ENCODE data around the gene C10orf62. TPM values are rescaled to one million over a fixed set of nuclear protein-coding genes. Genes with fewer than 3 reads are reported as not detected.
A peak's percentile ranks its signal among the peaks of the same experiment; 100 is the strongest.

Gene C10orf62
- total RNA-seq, 4 donors from 2014 or later, result 0.32 TPM; not detected in 3

GRCh38 chr10:97571622-97572021 is 17.9 kb upstream of the C10orf62 start:
- DNase-seq (ENCODE audit: low spot score in 2 of 2), result no peak
- WGBS, 2 donors, result 55 to 58% methylated on average over 3 of the region's 3 CpGs
- intact Hi-C loops (cut with DNase I; ENCODE audit: low total_unique reads), result no loop called here
- no peak overlapping the region for H3K4me3 ChIP-seq (ENCODE audit: low read depth, poor library complexity, severe bottlenecking)
- TF ChIP-seq, protein P1, sequence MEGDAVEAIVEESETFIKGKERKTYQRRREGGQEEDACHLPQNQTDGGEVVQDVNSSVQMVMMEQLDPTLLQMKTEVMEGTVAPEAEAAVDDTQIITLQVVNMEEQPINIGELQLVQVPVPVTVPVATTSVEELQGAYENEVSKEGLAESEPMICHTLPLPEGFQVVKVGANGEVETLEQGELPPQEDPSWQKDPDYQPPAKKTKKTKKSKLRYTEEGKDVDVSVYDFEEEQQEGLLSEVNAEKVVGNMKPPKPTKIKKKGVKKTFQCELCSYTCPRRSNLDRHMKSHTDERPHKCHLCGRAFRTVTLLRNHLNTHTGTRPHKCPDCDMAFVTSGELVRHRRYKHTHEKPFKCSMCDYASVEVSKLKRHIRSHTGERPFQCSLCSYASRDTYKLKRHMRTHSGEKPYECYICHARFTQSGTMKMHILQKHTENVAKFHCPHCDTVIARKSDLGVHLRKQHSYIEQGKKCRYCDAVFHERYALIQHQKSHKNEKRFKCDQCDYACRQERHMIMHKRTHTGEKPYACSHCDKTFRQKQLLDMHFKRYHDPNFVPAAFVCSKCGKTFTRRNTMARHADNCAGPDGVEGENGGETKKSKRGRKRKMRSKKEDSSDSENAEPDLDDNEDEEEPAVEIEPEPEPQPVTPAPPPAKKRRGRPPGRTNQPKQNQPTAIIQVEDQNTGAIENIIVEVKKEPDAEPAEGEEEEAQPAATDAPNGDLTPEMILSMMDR (IDR thresholded peaks at IDR 0.05), result no peak
- no peak for TF ChIP-seq POLR2A (IDR thresholded peaks at IDR 0.05)

- 62 to 71% methylated on average over 14 to 16 of the region's 16 CpGs for WGBS, 2 donors
- TF ChIP-seq, protein P1 (IDR thresholded peaks at IDR 0.05), result no peak
- no peak for TF ChIP-seq POLR2A (IDR thresholded peaks at IDR 0.05)
- intact Hi-C loops (cut with DNase I; ENCODE audit: low total_unique reads), result no loop called here
- H3K4me3 ChIP-seq (ENCODE audit: low read depth, poor library complexity, severe bottlenecking), result no peak within 1 kb of the TSS
- DNase-seq (ENCODE audit: low spot score in 2 of 2), result peak; percentile 80 to 94
Measured at GRCh38 chr10:97572214-97572989, 17.1 kb upstream of the C10orf62 start, which contains the start of gene ANKRD2. Gene ANKRD2 (plus strand): TSS chr10:97572779. CDS start chr10:97572789, 10 bp downstream.

DNA sequence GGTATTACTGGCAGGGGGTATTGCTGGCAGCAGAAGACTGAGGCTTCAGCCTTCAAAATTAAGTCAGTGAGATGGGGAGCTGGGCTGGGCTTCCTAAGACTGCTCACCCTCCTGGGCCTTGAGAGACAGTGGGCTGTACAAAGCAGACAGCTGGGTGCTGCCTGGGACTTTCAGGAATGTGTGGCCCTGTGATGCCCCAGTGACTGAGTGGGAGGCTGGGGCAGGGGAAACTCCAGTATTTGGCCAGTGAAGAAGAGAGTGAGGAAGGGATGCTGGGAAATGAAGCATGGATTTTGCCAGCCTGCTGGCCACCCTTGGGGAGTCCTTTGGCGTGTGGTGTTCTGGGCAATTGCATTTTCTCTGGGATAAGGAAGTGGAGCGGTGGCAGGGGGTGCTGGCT is 16.5 kb upstream of the C10orf62 start:
- TF ChIP-seq POLR2A (IDR thresholded peaks at IDR 0.05), result no peak
- TF ChIP-seq, protein P1 (IDR thresholded peaks at IDR 0.05), result no peak
- DNase-seq (ENCODE audit: low spot score in 2 of 2), result no peak
- H3K4me3 ChIP-seq (ENCODE audit: low read depth, poor library complexity, severe bottlenecking), result no peak overlapping the region
- WGBS, 2 donors, result 96 to 100% methylated on average over 2 of the region's 2 CpGs
- intact Hi-C loops (cut with DNase I; ENCODE audit: low total_unique reads), result no loop called here

DNA sequence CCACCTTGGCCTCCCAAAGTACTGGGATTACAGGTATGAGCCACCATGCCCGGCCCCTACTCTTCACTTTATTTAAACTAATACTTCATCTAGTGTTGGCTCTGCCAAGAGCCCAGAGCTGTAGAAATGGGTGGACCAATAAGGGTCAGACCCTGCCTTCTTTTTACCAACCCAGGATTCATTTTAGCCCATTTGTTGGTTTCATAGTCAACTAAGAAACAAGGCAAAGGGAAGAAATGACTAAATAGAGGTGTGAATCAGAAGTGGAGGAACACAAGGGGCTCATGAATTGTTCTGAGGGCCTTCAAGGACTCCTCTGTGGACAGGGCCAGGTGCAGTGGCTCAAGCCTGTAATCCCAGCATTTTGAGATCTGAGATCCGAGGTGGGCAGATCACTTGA is 15.8 kb upstream of the C10orf62 start:
- no peak for DNase-seq (ENCODE audit: low spot score in 2 of 2)
- intact Hi-C loops (cut with DNase I; ENCODE audit: low total_unique reads), result no loop called here
- 48 to 92% methylated on average over 2 of the region's 2 CpGs for WGBS, 2 donors
- no peak overlapping the region for H3K4me3 ChIP-seq (ENCODE audit: low read depth, poor library complexity, severe bottlenecking)
- TF ChIP-seq POLR2A (IDR thresholded peaks at IDR 0.05), result no peak
- TF ChIP-seq, protein P1 (IDR thresholded peaks at IDR 0.05), result no peak

GRCh38 chr10:97574374-97575126 is 15.0 kb upstream of the C10orf62 start:
- TF ChIP-seq, protein P1 (IDR thresholded peaks at IDR 0.05), result no peak
- no peak for TF ChIP-seq POLR2A (IDR thresholded peaks at IDR 0.05)
- H3K4me3 ChIP-seq (ENCODE audit: low read depth, poor library complexity, severe bottlenecking), result no peak overlapping the region
- peak in 1 of 2 donors; percentile 66 for DNase-seq (ENCODE audit: low spot score in 2 of 2)
- 44 to 49% methylated on average over 4 of the region's 4 CpGs for WGBS, 2 donors
- intact Hi-C loops (cut with DNase I; ENCODE audit: low total_unique reads), result no loop called here

Measured in lower leg skin (tissue), 4 donors.